Vagina (tissue), 2 donors: ENCODE measurements around the gene AP3S1. TPM values are rescaled to one million over a fixed set of nuclear protein-coding genes. Genes with fewer than 3 reads are reported as not detected.
"Not testable (repeated sequence)": the region's sequence is repeated elsewhere in the genome, so short reads cannot be mapped to it uniquely, and the experiment has no call there.

Source experiments
- DNase-seq, 2 donors: peaks; one replicate each; pipeline ENCODE4 v3.0.0-alpha.2; 2017; ENCODE audit errors: extremely low spot score in 2 of 2
- H3K27ac ChIP-seq: fragments of 200-600 bp; sonication (generic); one replicate; pipeline ENCODE4 v1.5.1; 2019
- H3K27me3 ChIP-seq: fragments of 200-600 bp; sonication (generic); one replicate; pipeline ENCODE4 v1.5.1; 2019
- H3K36me3 ChIP-seq, 2 donors: fragments of 200-600 bp; sonication (generic); one replicate each; pipeline ENCODE4 v1.5.1; 2017 to 2019
- H3K4me1 ChIP-seq: fragments of 200-600 bp; sonication (generic); one replicate; pipeline ENCODE4 v1.5.1; 2019
- H3K4me3 ChIP-seq, 2 donors: fragments of 200-600 bp; sonication (generic); 1 replicate in 1 of 2; 2 replicates in 1 of 2; pipeline ENCODE4 v1.5.1; 2016 to 2019
- H3K9me3 ChIP-seq: fragments of 200-600 bp; sonication (generic); one replicate; pipeline ENCODE4 v1.5.1; 2019
- CTCF ChIP-seq, 3 experiments: fragments of 450-650 bp in 2 of 3; fragments of 200-600 bp in 1 of 3; sonication (generic) in 1 of 3; IDR thresholded peaks; one replicate each; pipeline ENCODE4 v1.5.1; 2017 to 2019; ENCODE audit warnings: antibody characterized with exemption in 3 of 3, mild to moderate bottlenecking in 2 of 3, moderate library complexity in 2 of 3
- POLR2A ChIP-seq, 2 donors: fragments of 450-650 bp; IDR thresholded peaks; one replicate each; pipeline ENCODE4 v1.6.1; 2017; ENCODE audit warnings: antibody characterized with exemption in 2 of 2, mild to moderate bottlenecking in 2 of 2, moderate library complexity in 2 of 2
- POLR2AphosphoS5 ChIP-seq, 2 donors: sonication (generic); formaldehyde crosslinking; IDR thresholded peaks; one replicate each; pipeline ENCODE4 v1.9.0; 2017; ENCODE audit warnings: antibody characterized with exemption in 2 of 2, mild to moderate bottlenecking in 2 of 2, low read depth in 1 of 2; ENCODE audit not compliant: insufficient read depth in 1 of 2
- intact Hi-C: fragments of 100-400 bp; cut with DNase I; formaldehyde crosslinking; loops from one replicate; pipeline ENCODE4 v1.15.1; 2023
- total RNA-seq: library from RNA; depleted of rRNA; stranded (reverse); fragments of >200 nt; gene quantifications from one replicate; pipeline ENCODE4 v1.2.3, GENCODE V29; 2016

AP3S1 gene
- total RNA-seq, 1 donor from 2014 or later, result 36.8 TPM

GRCh38 chr5:115872447-115872846, 30.7 kb downstream of the AP3S1 start:
- intact Hi-C loops, result no loop called here
- no peak overlapping the region for H3K27ac ChIP-seq
- H3K4me3 ChIP-seq, result no peak overlapping the region
- no peaks in the 10 kb centered on the region for H3K27me3 ChIP-seq
- TF ChIP-seq POLR2AphosphoS5 (IDR thresholded peaks at IDR 0.05; ENCODE audit: insufficient read depth in 1 of 2, low read depth in 1 of 2), result no peak
- no peak for TF ChIP-seq CTCF (IDR thresholded peaks at IDR 0.05)
- TF ChIP-seq POLR2A (IDR thresholded peaks at IDR 0.05), result no peak
- no peak for DNase-seq
- H3K4me1 ChIP-seq, result no peaks in the 10 kb centered on the region
- H3K36me3 ChIP-seq, result peaks cover 0 to 20% of the 10 kb centered on the region in 2 donors
- no peaks in the 10 kb centered on the region for H3K9me3 ChIP-seq

GRCh38 chr5:115873392-115873791, 31.7 kb downstream of the AP3S1 start:
- Histone ChIP-seq H3K4me3 (no peak overlapping the region), H3K36me3 (peaks cover 0 to 20% of the 10 kb centered on the region in 2 donors), H3K9me3 (no peaks in the 10 kb centered on the region), H3K27me3 (no peaks in the 10 kb centered on the region), H3K27ac (no peak overlapping the region), H3K4me1 (no peaks in the 10 kb centered on the region)
- DNase-seq, result no peak
- intact Hi-C loops, result no loop called here
- TF ChIP-seq CTCF (IDR thresholded peaks at IDR 0.05) (no peak), POLR2A (IDR thresholded peaks at IDR 0.05) (no peak), POLR2AphosphoS5 (IDR thresholded peaks at IDR 0.05; ENCODE audit: insufficient read depth in 1 of 2, low read depth in 1 of 2) (no peak)

- intact Hi-C loops, result no loop called here
- TF ChIP-seq CTCF (IDR thresholded peaks at IDR 0.05), result no peak
- TF ChIP-seq POLR2AphosphoS5 (IDR thresholded peaks at IDR 0.05; ENCODE audit: insufficient read depth in 1 of 2, low read depth in 1 of 2), result no peak
- no peak for TF ChIP-seq POLR2A (IDR thresholded peaks at IDR 0.05)
- no peak overlapping the region for H3K4me3 ChIP-seq
Observed at GRCh38 chr5:115875447-115875846, 33.7 kb downstream of the AP3S1 start.

GRCh38 chr5:115877342-115877741, 35.6 kb downstream of the AP3S1 start:
- H3K27ac ChIP-seq, DNase-seq, H3K9me3 ChIP-seq, intact Hi-C loops, H3K36me3 ChIP-seq, H3K4me3 ChIP-seq, H3K27me3 ChIP-seq, H3K4me1 ChIP-seq: not testable (repeated sequence)

More at GRCh38 chr5:115875447-115875846, 33.7 kb downstream of the AP3S1 start:
- no peaks in the 10 kb centered on the region for H3K9me3 ChIP-seq
- H3K4me1 ChIP-seq, result no peaks in the 10 kb centered on the region
- H3K27ac ChIP-seq, result no peak overlapping the region
- H3K36me3 ChIP-seq, result peaks cover 0 to 16% of the 10 kb centered on the region in 2 donors
- H3K27me3 ChIP-seq, result no peaks in the 10 kb centered on the region
- no peak for DNase-seq

- H3K4me3 ChIP-seq, H3K27me3 ChIP-seq, H3K36me3 ChIP-seq, H3K9me3 ChIP-seq, H3K27ac ChIP-seq, DNase-seq, intact Hi-C loops, H3K4me1 ChIP-seq: not testable (repeated sequence)
Observed at GRCh38 chr5:115882434-115882833, 40.7 kb downstream of the AP3S1 start.

GRCh38 chr5:115884704-115885103, 43.0 kb downstream of the AP3S1 start:
- Histone ChIP-seq H3K27ac (no peak overlapping the region), H3K36me3 (peaks cover 0 to 9% of the 10 kb centered on the region in 2 donors), H3K4me1 (no peaks in the 10 kb centered on the region), H3K9me3 (no peaks in the 10 kb centered on the region), H3K4me3 (no peak overlapping the region), H3K27me3 (no peaks in the 10 kb centered on the region)
- TF ChIP-seq POLR2A (IDR thresholded peaks at IDR 0.05) (no peak), CTCF (IDR thresholded peaks at IDR 0.05) (no peak), POLR2AphosphoS5 (IDR thresholded peaks at IDR 0.05; ENCODE audit: insufficient read depth in 1 of 2, low read depth in 1 of 2) (no peak)
- no peak for DNase-seq
- intact Hi-C loops, result no loop called here

GRCh38 chr5:115885208-115885607, 43.5 kb downstream of the AP3S1 start:
- DNase-seq, H3K27ac ChIP-seq, intact Hi-C loops, H3K4me3 ChIP-seq, H3K9me3 ChIP-seq, H3K4me1 ChIP-seq, H3K36me3 ChIP-seq, H3K27me3 ChIP-seq: not testable (repeated sequence)
